ENCODE results near the gene SMTN. TPM values are rescaled to one million over a fixed set of nuclear protein-coding genes. Genes with fewer than 3 reads are reported as not detected.
"Not testable (repeated sequence)": the region's sequence is repeated elsewhere in the genome, so short reads cannot be mapped to it uniquely, and the experiment has no call there.

Gene SMTN
- total RNA-seq, 1 donor from 2014 or later: 57.9 TPM

- not testable (repeated sequence) for H3K9ac ChIP-seq (ENCODE audit: low read depth in 1 of 3, low read length in 3 of 3); H3K4me1 ChIP-seq (ENCODE audit: control insufficient read depth in 3 of 3, insufficient read depth in 3 of 3, low read length in 3 of 3); H3K4me3 ChIP-seq (ENCODE audit: low read length in 3 of 3); H3K9me3 ChIP-seq (ENCODE audit: control insufficient read depth in 3 of 3, low read length in 3 of 3); H3K36me3 ChIP-seq (ENCODE audit: control insufficient read depth in 3 of 3, insufficient read depth in 3 of 3, low read length in 3 of 3); H3K27ac ChIP-seq (ENCODE audit: low read depth, low read length); H3K27me3 ChIP-seq (ENCODE audit: control insufficient read depth in 3 of 3, insufficient read depth in 3 of 3, low read length in 3 of 3)
These were observed 11.3 kb upstream of the SMTN start for GRCh38 chr22:31069691-31070314.

- H3K9ac ChIP-seq (ENCODE audit: low read depth in 1 of 3, low read length in 3 of 3); H3K27ac ChIP-seq (ENCODE audit: low read depth, low read length); H3K36me3 ChIP-seq (ENCODE audit: control insufficient read depth in 3 of 3, insufficient read depth in 3 of 3, low read length in 3 of 3); H3K9me3 ChIP-seq (ENCODE audit: control insufficient read depth in 3 of 3, low read length in 3 of 3); H3K4me3 ChIP-seq (ENCODE audit: low read length in 3 of 3); H3K4me1 ChIP-seq (ENCODE audit: control insufficient read depth in 3 of 3, insufficient read depth in 3 of 3, low read length in 3 of 3); H3K27me3 ChIP-seq (ENCODE audit: control insufficient read depth in 3 of 3, insufficient read depth in 3 of 3, low read length in 3 of 3): not testable (repeated sequence)
These were observed 8.0 kb upstream of the SMTN start for GRCh38 chr22:31073125-31073524.

- not testable (repeated sequence) for H3K4me3 ChIP-seq (ENCODE audit: low read length in 3 of 3); H3K27me3 ChIP-seq (ENCODE audit: control insufficient read depth in 3 of 3, insufficient read depth in 3 of 3, low read length in 3 of 3); H3K4me1 ChIP-seq (ENCODE audit: control insufficient read depth in 3 of 3, insufficient read depth in 3 of 3, low read length in 3 of 3); H3K27ac ChIP-seq (ENCODE audit: low read depth, low read length); H3K36me3 ChIP-seq (ENCODE audit: control insufficient read depth in 3 of 3, insufficient read depth in 3 of 3, low read length in 3 of 3); H3K9ac ChIP-seq (ENCODE audit: low read depth in 1 of 3, low read length in 3 of 3); H3K9me3 ChIP-seq (ENCODE audit: control insufficient read depth in 3 of 3, low read length in 3 of 3)
These were observed 7.5 kb upstream of the SMTN start for GRCh38 chr22:31073545-31074145.

- Histone ChIP-seq H3K9ac (ENCODE audit: low read depth in 1 of 3, low read length in 3 of 3) (peak overlapping the region in 1 of 3 donors; percentile 38), H3K4me1 (ENCODE audit: control insufficient read depth in 3 of 3, insufficient read depth in 3 of 3, low read length in 3 of 3) (peaks cover 7 to 12% (median 10%) of the 10 kb centered on the region in 3 donors), H3K36me3 (ENCODE audit: control insufficient read depth in 3 of 3, insufficient read depth in 3 of 3, low read length in 3 of 3) (no peaks in the 10 kb centered on the region), H3K27ac (ENCODE audit: low read depth, low read length) (peak overlapping the region; percentile 64), H3K9me3 (ENCODE audit: control insufficient read depth in 3 of 3, low read length in 3 of 3) (no peaks in the 10 kb centered on the region), H3K27me3 (ENCODE audit: control insufficient read depth in 3 of 3, insufficient read depth in 3 of 3, low read length in 3 of 3) (no peaks in the 10 kb centered on the region), H3K4me3 (ENCODE audit: low read length in 3 of 3) (no peak overlapping the region)
These were observed 5.2 kb upstream of the SMTN start for GRCh38 chr22:31075961-31076360.

- H3K27ac ChIP-seq (ENCODE audit: low read depth, low read length): no peak overlapping the region
- no peak overlapping the region for H3K9ac ChIP-seq (ENCODE audit: low read depth in 1 of 3, low read length in 3 of 3)
- H3K4me1 ChIP-seq (ENCODE audit: control insufficient read depth in 3 of 3, insufficient read depth in 3 of 3, low read length in 3 of 3): peaks cover 22 to 25% (median 25%) of the 10 kb centered on the region in 3 donors
- H3K36me3 ChIP-seq (ENCODE audit: control insufficient read depth in 3 of 3, insufficient read depth in 3 of 3, low read length in 3 of 3): no peaks in the 10 kb centered on the region
- H3K4me3 ChIP-seq (ENCODE audit: low read length in 3 of 3): no peak overlapping the region
- H3K27me3 ChIP-seq (ENCODE audit: control insufficient read depth in 3 of 3, insufficient read depth in 3 of 3, low read length in 3 of 3): no peaks in the 10 kb centered on the region
- H3K9me3 ChIP-seq (ENCODE audit: control insufficient read depth in 3 of 3, low read length in 3 of 3): no peaks in the 10 kb centered on the region
These were observed 3.4 kb upstream of the SMTN start for GRCh38 chr22:31077681-31078080.

- H3K27ac ChIP-seq (ENCODE audit: low read depth, low read length); H3K9me3 ChIP-seq (ENCODE audit: control insufficient read depth in 3 of 3, low read length in 3 of 3); H3K36me3 ChIP-seq (ENCODE audit: control insufficient read depth in 3 of 3, insufficient read depth in 3 of 3, low read length in 3 of 3); H3K27me3 ChIP-seq (ENCODE audit: control insufficient read depth in 3 of 3, insufficient read depth in 3 of 3, low read length in 3 of 3); H3K9ac ChIP-seq (ENCODE audit: low read depth in 1 of 3, low read length in 3 of 3); H3K4me3 ChIP-seq (ENCODE audit: low read length in 3 of 3): not testable (repeated sequence)
- H3K4me1 ChIP-seq (ENCODE audit: control insufficient read depth in 3 of 3, insufficient read depth in 3 of 3, low read length in 3 of 3): peaks cover 28 to 32% (median 32%) of the 10 kb centered on the region in 3 donors
These were observed 2.7 kb upstream of the SMTN start for GRCh38 chr22:31078389-31078788.

- no peaks in the 10 kb centered on the region for H3K27me3 ChIP-seq (ENCODE audit: control insufficient read depth in 3 of 3, insufficient read depth in 3 of 3, low read length in 3 of 3)
- H3K4me3 ChIP-seq (ENCODE audit: low read length in 3 of 3): no peak overlapping the region
- peaks cover 0 to 4% (median 0%) of the 10 kb centered on the region in 3 donors for H3K36me3 ChIP-seq (ENCODE audit: control insufficient read depth in 3 of 3, insufficient read depth in 3 of 3, low read length in 3 of 3)
- H3K4me1 ChIP-seq (ENCODE audit: control insufficient read depth in 3 of 3, insufficient read depth in 3 of 3, low read length in 3 of 3): peaks cover 36 to 40% (median 40%) of the 10 kb centered on the region in 3 donors
- no peaks in the 10 kb centered on the region for H3K9me3 ChIP-seq (ENCODE audit: control insufficient read depth in 3 of 3, low read length in 3 of 3)
- no peak overlapping the region for H3K27ac ChIP-seq (ENCODE audit: low read depth, low read length)
- no peak overlapping the region for H3K9ac ChIP-seq (ENCODE audit: low read depth in 1 of 3, low read length in 3 of 3)
These were observed 1.9 kb upstream of the SMTN start for GRCh38 chr22:31079095-31079642.

GRCh38 chr22:31080164-31080847 is 812 bp upstream of the SMTN start:
- Histone ChIP-seq H3K9ac (ENCODE audit: low read depth in 1 of 3, low read length in 3 of 3) (peak overlapping the region; percentile 79 to 90 (median 87)), H3K9me3 (ENCODE audit: control insufficient read depth in 3 of 3, low read length in 3 of 3) (no peaks in the 10 kb centered on the region), H3K27ac (ENCODE audit: low read depth, low read length) (peak overlapping the region; percentile 75), H3K36me3 (ENCODE audit: control insufficient read depth in 3 of 3, insufficient read depth in 3 of 3, low read length in 3 of 3) (peaks cover 0 to 4% (median 0%) of the 10 kb centered on the region in 3 donors), H3K4me1 (ENCODE audit: control insufficient read depth in 3 of 3, insufficient read depth in 3 of 3, low read length in 3 of 3) (peaks cover 43 to 49% (median 44%) of the 10 kb centered on the region in 3 donors), H3K27me3 (ENCODE audit: control insufficient read depth in 3 of 3, insufficient read depth in 3 of 3, low read length in 3 of 3) (no peaks in the 10 kb centered on the region), H3K4me3 (ENCODE audit: low read length in 3 of 3) (peak overlapping the region; percentile 71 to 83 (median 75))

GRCh38 chr22:31081963-31082605 is 966 bp downstream of the SMTN start:
- Histone ChIP-seq H3K36me3 (ENCODE audit: control insufficient read depth in 3 of 3, insufficient read depth in 3 of 3, low read length in 3 of 3) (peaks cover 0 to 4% (median 0%) of the 10 kb centered on the region in 3 donors), H3K9me3 (ENCODE audit: control insufficient read depth in 3 of 3, low read length in 3 of 3) (no peaks in the 10 kb centered on the region), H3K4me1 (ENCODE audit: control insufficient read depth in 3 of 3, insufficient read depth in 3 of 3, low read length in 3 of 3) (peaks cover 42 to 54% (median 47%) of the 10 kb centered on the region in 3 donors), H3K27me3 (ENCODE audit: control insufficient read depth in 3 of 3, insufficient read depth in 3 of 3, low read length in 3 of 3) (no peaks in the 10 kb centered on the region), H3K4me3 (ENCODE audit: low read length in 3 of 3) (peak overlapping the region; percentile 71 to 83 (median 75)), H3K9ac (ENCODE audit: low read depth in 1 of 3, low read length in 3 of 3) (peak overlapping the region; percentile 79 to 90 (median 87)), H3K27ac (ENCODE audit: low read depth, low read length) (peak overlapping the region; percentile 75)
